Measurements from ENCODE around the gene RDX. TPM values are rescaled to one million over a fixed set of nuclear protein-coding genes. Genes with fewer than 3 reads are reported as not detected.

RDX gene
- total RNA-seq, 1 experiment from 2014 or later: 76.8 TPM

DNA sequence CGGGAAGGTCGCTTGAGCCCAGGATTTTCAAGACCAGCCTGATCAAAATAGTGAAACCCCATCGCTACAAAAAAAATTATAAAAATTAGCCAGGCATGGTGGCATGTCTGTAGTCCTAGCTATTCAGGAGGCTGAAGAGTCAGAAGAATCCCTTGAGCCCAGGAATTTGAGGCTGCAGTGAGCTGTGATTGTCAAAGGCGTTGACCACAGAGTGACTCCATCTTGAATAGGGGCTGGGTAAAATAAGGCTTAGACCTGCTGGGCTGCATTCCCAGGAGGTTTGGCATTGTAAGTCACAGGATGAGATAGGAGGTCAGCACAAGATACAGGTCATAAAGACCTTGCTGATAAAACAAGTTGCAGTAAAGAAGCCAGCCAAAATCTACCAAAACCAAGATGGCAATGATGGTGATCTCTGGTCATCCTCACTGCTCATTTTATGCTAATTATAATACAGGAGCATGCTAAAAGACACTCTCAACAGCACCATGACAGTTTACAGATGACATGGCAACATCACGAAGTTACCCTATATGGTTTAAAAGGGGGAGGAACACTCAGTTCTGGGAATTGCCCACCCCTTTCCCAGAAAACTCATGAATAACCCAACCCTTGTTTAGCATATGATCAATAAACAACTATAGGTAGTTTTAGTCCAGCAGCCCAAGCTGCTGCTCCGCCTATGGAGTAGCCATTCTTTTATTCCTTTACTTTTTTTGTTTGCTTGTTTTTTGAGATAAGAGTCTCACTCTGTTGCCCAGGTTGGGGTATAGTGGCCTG is 2.8 kb upstream of the RDX start:
- no peaks in the 10 kb centered on the region for H3K4me1 Mint-ChIP-seq (ENCODE audit: low read depth, unreplicated experiment)
- H3K4me3 Mint-ChIP-seq (ENCODE audit: low read depth, unreplicated experiment): no peak overlapping the region
- TF ChIP-seq, protein P1, sequence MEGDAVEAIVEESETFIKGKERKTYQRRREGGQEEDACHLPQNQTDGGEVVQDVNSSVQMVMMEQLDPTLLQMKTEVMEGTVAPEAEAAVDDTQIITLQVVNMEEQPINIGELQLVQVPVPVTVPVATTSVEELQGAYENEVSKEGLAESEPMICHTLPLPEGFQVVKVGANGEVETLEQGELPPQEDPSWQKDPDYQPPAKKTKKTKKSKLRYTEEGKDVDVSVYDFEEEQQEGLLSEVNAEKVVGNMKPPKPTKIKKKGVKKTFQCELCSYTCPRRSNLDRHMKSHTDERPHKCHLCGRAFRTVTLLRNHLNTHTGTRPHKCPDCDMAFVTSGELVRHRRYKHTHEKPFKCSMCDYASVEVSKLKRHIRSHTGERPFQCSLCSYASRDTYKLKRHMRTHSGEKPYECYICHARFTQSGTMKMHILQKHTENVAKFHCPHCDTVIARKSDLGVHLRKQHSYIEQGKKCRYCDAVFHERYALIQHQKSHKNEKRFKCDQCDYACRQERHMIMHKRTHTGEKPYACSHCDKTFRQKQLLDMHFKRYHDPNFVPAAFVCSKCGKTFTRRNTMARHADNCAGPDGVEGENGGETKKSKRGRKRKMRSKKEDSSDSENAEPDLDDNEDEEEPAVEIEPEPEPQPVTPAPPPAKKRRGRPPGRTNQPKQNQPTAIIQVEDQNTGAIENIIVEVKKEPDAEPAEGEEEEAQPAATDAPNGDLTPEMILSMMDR (IDR thresholded peaks at IDR 0.05; ENCODE audit: unreplicated experiment): no peak
- no TSS peak for BruUV-seq (replicated peaks)
- CTCF ChIA-PET: interaction anchor here (0.6 kb wide), 1 partner anchor 33 kb away, joined by 3 read pairs; no protein-coding TSS in a partner anchor
- DNase-seq: no peak
- no peaks in the 10 kb centered on the region for H3K27me3 Mint-ChIP-seq (ENCODE audit: unreplicated experiment)
- H3K36me3 Mint-ChIP-seq (ENCODE audit: insufficient read depth, unreplicated experiment): peaks cover 16% of the 10 kb centered on the region
- no peak overlapping the region for H3K27ac Mint-ChIP-seq (ENCODE audit: unreplicated experiment)
- intact Hi-C loops (cut with micrococcal nuclease; ENCODE audit: unreplicated experiment): loop anchor here (5.0 kb wide), 1 partner anchor 133 kb away; no protein-coding TSS in a partner anchor
- peaks cover 2% of the 10 kb centered on the region for H3K9me3 Mint-ChIP-seq (ENCODE audit: low read depth, unreplicated experiment)

DNA sequence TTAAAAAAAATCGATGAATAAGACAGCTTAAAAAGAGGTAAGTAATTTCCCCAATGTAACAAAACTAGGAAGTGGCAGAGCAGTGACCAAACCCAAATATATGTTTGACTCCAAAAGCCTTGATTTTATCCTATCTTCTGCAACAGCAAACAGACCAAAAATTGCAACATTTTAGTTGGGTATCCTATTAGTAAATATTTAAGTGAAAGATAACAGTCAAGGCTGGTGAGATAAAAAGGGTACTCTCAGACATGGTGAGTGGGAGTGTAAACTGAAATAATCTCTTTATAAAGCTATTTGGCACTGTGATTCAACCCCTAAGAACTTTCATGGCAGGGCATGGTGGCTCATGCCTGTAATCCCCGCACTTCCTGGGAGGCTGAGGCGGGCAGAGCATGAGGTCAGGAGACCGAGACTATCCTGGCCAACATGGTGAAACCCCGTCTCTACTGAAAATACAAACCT is 1.9 kb upstream of the RDX start:
- Mint-ChIP-seq H3K27me3 (ENCODE audit: unreplicated experiment) (no peaks in the 10 kb centered on the region), H3K4me3 (ENCODE audit: low read depth, unreplicated experiment) (no peak overlapping the region), H3K4me1 (ENCODE audit: low read depth, unreplicated experiment) (no peaks in the 10 kb centered on the region), H3K27ac (ENCODE audit: unreplicated experiment) (peak overlapping the region; percentile 50), H3K36me3 (ENCODE audit: insufficient read depth, unreplicated experiment) (peaks cover 23% of the 10 kb centered on the region), H3K9me3 (ENCODE audit: low read depth, unreplicated experiment) (peaks cover 2% of the 10 kb centered on the region)
- TF ChIP-seq, protein P1 (IDR thresholded peaks at IDR 0.05; ENCODE audit: unreplicated experiment): no peak
- BruUV-seq (replicated peaks): no TSS peak
- no peak for DNase-seq
- intact Hi-C loops (cut with micrococcal nuclease; ENCODE audit: unreplicated experiment): loop anchor here (5.0 kb wide), 1 partner anchor 134 kb away; no protein-coding TSS in a partner anchor
- CTCF ChIA-PET: interaction anchor here (0.6 to 1.8 kb wide), 2 partner anchors 30 to 32 kb away, joined by 3 to 5 read pairs; no protein-coding TSS in a partner anchor

DNA sequence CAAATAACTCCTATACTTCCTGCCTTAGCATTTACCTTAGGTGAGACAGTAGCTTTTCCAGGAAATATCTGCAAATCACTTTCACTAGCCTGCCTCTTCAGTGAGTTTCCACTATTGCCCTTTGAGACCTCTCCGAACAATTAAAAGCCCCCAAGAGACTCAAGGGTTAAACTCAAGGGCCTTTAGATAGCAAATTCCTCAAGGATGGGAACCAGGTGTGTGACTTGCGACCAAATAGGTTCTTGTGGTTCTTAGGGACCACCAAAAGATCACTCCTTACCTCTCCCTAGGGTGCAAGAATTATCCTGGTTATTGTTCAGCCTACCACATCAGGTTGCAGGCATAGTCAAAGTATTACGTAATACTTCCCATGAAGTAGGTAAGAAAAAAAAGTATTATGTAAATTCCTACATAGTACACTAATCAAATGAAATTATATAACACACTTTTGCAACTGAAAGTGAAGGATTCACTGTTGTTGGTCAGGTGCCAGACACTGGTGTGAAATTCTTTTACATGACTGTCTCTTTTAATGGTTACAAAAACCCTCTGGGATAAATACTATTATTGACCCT is 1.4 kb upstream of the RDX start:
- H3K4me3 Mint-ChIP-seq (ENCODE audit: low read depth, unreplicated experiment): no peak overlapping the region
- peak overlapping the region; percentile 50 for H3K27ac Mint-ChIP-seq (ENCODE audit: unreplicated experiment)
- intact Hi-C loops (cut with micrococcal nuclease; ENCODE audit: unreplicated experiment): loop anchor here (2.0 to 5.0 kb wide), 2 partner anchors 69 to 134 kb away; no protein-coding TSS in a partner anchor
- H3K27me3 Mint-ChIP-seq (ENCODE audit: unreplicated experiment): no peaks in the 10 kb centered on the region
- peaks cover 2% of the 10 kb centered on the region for H3K9me3 Mint-ChIP-seq (ENCODE audit: low read depth, unreplicated experiment)
- no peaks in the 10 kb centered on the region for H3K4me1 Mint-ChIP-seq (ENCODE audit: low read depth, unreplicated experiment)
- H3K36me3 Mint-ChIP-seq (ENCODE audit: insufficient read depth, unreplicated experiment): peaks cover 24% of the 10 kb centered on the region
- TF ChIP-seq, protein P1 (IDR thresholded peaks at IDR 0.05; ENCODE audit: unreplicated experiment): no peak
- CTCF ChIA-PET: interaction anchor here (1.8 kb wide), 1 partner anchor 31 kb away, joined by 5 read pairs; no protein-coding TSS in a partner anchor
- DNase-seq: no peak
- BruUV-seq (replicated peaks): no TSS peak

DNA sequence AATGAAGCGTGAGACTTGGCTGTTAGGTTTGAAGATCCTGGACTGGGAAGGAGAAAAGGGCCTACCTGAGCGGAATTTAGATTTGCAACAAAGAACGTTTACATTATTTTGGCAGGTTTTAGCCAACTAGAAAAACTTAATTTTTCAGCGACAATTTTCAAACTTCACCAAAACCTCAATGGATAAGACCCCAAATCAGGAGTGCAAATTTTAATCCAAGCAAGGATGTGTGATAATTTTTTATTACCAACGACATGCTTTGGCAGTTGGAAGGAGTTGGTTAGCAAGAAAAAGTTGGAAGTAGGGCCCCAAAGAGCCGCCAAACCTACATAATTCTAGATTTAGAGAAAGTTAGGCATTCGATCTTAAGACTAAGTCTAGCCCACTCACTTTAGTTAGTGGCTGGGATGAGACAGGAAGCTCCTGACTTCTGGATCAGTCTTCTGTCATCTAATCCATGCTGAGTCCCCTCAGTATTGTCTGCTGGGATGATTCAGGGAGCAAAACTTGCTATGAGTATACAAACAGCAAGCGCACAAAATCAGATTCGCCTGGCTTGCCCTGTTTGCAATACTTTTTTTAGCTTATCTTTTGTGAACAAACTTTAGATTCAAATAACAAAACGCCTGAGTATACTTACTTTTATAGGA is 787 bp upstream of the RDX start:
- intact Hi-C loops (cut with micrococcal nuclease; ENCODE audit: unreplicated experiment): loop anchor here (2.0 to 5.0 kb wide), 2 partner anchors 70 to 135 kb away; no protein-coding TSS in a partner anchor
- CTCF ChIA-PET: interaction anchor here (0.9 to 1.8 kb wide), 2 partner anchors 8 to 31 kb away, joined by 3 to 5 read pairs; no protein-coding TSS in a partner anchor
- H3K27ac Mint-ChIP-seq (ENCODE audit: unreplicated experiment): no peak overlapping the region
- no peaks in the 10 kb centered on the region for H3K27me3 Mint-ChIP-seq (ENCODE audit: unreplicated experiment)
- peaks cover 24% of the 10 kb centered on the region for H3K36me3 Mint-ChIP-seq (ENCODE audit: insufficient read depth, unreplicated experiment)
- no peaks in the 10 kb centered on the region for H3K4me1 Mint-ChIP-seq (ENCODE audit: low read depth, unreplicated experiment)
- H3K9me3 Mint-ChIP-seq (ENCODE audit: low read depth, unreplicated experiment): peaks cover 2% of the 10 kb centered on the region
- TF ChIP-seq, protein P1 (IDR thresholded peaks at IDR 0.05; ENCODE audit: unreplicated experiment): no peak
- BruUV-seq (replicated peaks): no TSS peak
- H3K4me3 Mint-ChIP-seq (ENCODE audit: low read depth, unreplicated experiment): peak overlapping the region; percentile 75
- DNase-seq: no peak
